ENCODE measurements around the gene ZNF804B. TPM values are rescaled to one million over a fixed set of nuclear protein-coding genes. Genes with fewer than 3 reads are reported as not detected.

ZNF804B gene
- total RNA-seq, 1 donor = not detected

DNA sequence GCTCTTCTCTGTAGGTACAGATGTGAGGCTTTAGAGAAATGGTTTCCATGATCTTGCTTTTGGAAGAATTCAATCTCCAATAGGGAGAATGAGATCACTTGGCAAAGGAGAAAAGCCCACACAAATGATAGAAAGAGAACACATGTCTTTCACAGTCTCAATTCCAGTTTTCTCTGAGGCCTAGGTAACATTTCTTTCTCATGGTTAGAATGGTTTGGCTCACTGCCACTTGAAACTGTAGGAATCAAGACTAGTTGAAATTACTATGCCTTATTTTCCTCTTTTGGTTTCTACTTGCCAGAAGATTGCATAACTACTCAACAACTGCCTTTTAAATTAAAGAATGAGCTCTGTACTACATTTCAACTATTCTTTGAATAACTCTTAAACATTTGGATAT lies 312.6 kb downstream of the ZNF804B start:
- no peak overlapping the region for H3K4me3 ChIP-seq (ENCODE audit: low read depth, low read length)
- TF ChIP-seq, protein P1, sequence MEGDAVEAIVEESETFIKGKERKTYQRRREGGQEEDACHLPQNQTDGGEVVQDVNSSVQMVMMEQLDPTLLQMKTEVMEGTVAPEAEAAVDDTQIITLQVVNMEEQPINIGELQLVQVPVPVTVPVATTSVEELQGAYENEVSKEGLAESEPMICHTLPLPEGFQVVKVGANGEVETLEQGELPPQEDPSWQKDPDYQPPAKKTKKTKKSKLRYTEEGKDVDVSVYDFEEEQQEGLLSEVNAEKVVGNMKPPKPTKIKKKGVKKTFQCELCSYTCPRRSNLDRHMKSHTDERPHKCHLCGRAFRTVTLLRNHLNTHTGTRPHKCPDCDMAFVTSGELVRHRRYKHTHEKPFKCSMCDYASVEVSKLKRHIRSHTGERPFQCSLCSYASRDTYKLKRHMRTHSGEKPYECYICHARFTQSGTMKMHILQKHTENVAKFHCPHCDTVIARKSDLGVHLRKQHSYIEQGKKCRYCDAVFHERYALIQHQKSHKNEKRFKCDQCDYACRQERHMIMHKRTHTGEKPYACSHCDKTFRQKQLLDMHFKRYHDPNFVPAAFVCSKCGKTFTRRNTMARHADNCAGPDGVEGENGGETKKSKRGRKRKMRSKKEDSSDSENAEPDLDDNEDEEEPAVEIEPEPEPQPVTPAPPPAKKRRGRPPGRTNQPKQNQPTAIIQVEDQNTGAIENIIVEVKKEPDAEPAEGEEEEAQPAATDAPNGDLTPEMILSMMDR (IDR thresholded peaks at IDR 0.05; ENCODE audit: insufficient read depth, low read length) = no peak
- no peak for DNase-seq (ENCODE audit: low read depth)

DNA sequence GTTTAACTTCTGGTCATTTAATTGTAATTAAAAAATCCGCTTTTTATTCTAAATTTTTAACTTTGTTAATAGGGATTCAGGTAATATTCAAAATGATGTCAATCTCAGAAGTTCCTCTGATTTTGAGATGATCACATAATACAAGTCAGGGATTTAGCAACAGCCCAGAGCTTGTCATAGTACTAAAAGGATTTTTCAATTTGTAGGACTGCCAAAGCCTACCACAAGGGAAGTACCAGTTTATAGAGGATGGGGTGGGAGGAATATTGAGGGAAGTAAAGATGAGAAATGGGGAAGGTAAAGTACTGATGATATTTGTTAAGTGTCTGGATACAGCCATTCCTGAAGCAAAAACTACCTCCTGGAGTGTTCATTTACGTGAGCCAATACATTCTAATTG lies 314.3 kb downstream of the ZNF804B start:
- no peak for DNase-seq (ENCODE audit: low read depth)
- no peak overlapping the region for H3K4me3 ChIP-seq (ENCODE audit: low read depth, low read length)
- TF ChIP-seq, protein P1 (IDR thresholded peaks at IDR 0.05; ENCODE audit: insufficient read depth, low read length) = no peak

DNA sequence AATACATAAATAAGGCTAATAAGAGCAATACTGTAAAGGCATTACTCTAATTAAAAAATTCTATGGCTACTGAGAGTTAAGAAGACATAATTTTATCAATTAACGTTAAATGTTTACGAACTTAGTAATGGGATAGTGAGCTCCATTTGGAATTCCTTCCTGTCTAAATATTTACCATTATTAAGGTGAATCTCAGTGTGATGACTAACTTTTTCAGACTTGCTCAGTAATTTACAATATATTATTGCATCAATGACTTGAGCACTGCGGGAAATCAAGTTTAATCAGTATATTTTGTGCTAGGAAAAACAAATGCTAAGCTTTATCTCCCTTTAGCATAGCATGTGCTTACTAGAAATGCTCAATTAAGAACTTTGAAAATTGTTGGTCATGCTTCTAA lies 318.5 kb downstream of the ZNF804B start:
- TF ChIP-seq, protein P1 (IDR thresholded peaks at IDR 0.05; ENCODE audit: insufficient read depth, low read length) = no peak
- DNase-seq (ENCODE audit: low read depth) = no peak
- no peak overlapping the region for H3K4me3 ChIP-seq (ENCODE audit: low read depth, low read length)

DNA sequence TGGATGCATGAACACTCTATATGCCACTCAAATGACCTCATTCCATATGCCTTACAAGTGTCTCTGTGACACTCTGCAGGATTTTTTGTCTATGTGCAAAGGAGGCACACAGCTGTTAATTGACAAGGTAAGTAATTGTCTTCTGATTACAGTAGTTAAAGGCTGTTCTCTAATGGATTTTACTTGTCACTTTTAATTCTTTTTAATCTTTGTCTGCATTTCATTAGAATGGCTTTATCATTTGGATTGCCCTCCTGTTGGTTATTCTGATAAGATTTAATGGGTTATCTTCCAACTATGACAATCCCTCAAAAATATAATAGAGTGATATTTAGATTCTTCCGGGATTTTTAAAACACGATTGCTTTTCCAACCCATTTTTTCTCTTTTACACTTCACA lies 326.1 kb downstream of the ZNF804B start:
- TF ChIP-seq, protein P1 (IDR thresholded peaks at IDR 0.05; ENCODE audit: insufficient read depth, low read length) = no peak
- no peak for DNase-seq (ENCODE audit: low read depth)
- no peak overlapping the region for H3K4me3 ChIP-seq (ENCODE audit: low read depth, low read length)

DNA sequence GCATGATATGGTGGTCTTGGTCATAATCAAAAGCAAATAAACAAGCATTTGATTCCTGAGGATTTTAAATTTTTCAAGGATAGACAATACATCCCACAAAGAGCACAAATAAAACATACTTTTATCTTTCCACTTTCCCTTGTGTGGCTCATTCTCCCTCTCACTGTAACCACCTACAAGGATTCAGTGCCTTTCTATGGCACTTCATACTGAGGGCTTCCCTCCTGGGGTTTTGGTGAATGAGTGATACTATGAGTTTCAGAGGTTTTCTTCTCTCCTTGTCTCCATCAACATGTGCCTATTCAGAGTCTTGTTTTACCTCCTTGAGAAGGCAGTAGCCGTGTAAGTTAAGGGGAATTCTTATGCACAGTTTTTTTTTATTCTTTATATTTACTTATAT lies 332.1 kb downstream of the ZNF804B start:
- no peak overlapping the region for H3K4me3 ChIP-seq (ENCODE audit: low read depth, low read length)
- TF ChIP-seq, protein P1 (IDR thresholded peaks at IDR 0.05; ENCODE audit: insufficient read depth, low read length) = no peak
- no peak for DNase-seq (ENCODE audit: low read depth)

DNA sequence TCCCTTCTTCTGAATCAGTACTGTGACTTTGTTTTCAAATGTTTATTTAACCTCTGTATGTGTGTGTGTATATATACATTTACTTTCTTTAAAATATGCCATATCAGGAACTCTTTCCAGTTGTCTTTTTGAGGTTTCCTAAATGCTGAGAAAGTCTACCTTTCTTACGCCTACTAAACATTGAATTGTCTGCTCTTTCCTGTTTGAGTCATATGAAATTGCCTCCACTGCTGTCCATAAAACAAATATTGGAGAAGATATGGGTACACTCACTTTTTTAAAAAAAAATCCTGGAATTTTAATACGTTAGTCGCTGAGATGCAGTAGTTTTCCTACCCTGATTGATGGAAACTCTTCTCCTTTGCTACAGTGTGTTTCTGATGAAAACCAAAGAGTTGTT lies 334.8 kb downstream of the ZNF804B start:
- DNase-seq (ENCODE audit: low read depth) = no peak
- no peak overlapping the region for H3K4me3 ChIP-seq (ENCODE audit: low read depth, low read length)
- TF ChIP-seq, protein P1 (IDR thresholded peaks at IDR 0.05; ENCODE audit: insufficient read depth, low read length) = no peak

DNA sequence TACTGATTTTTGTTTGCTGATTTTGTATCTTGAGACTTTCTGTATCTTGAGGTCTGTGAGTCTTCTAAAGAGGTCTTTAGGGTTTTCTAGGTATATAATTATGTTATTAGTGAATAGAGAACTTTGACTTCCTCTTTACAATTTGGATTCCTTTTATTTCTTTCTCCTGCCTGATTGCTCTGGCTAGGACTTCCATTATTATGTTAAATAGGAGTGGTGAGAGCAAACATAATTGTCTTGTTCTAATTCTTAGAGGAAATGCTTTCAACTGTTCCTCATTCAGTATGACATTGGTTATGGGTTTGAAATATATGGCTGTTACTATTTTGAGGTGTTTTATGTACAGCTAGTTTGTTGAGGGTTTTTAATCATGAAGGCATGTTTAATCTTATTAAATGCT lies 344.1 kb downstream of the ZNF804B start:
- TF ChIP-seq, protein P1 (IDR thresholded peaks at IDR 0.05; ENCODE audit: insufficient read depth, low read length) = no peak
- no peak for DNase-seq (ENCODE audit: low read depth)
- no peak overlapping the region for H3K4me3 ChIP-seq (ENCODE audit: low read depth, low read length)
